SK-N-SH (cell line): ENCODE results near the gene GPNMB.
"Not testable (repeated sequence)": the region's sequence is repeated elsewhere in the genome, so short reads cannot be mapped to it uniquely, and the experiment has no call there.

ENCODE experiments used
- GABPA ChIP-seq: IDR thresholded peaks from 2 replicates; pipeline ENCODE4 v1.4.0; 2012; ENCODE audit warnings: low read depth, mild to moderate bottlenecking
- RCOR1 ChIP-seq: fragments of 150-350 bp; IDR thresholded peaks from 2 replicates; pipeline ENCODE4 v1.6.1; 2017; ENCODE audit warnings: antibody characterized with exemption, low read length
- RFX5 ChIP-seq: IDR thresholded peaks from 2 replicates; pipeline ENCODE4 v1.6.1; 2012; ENCODE audit warnings: mild to moderate bottlenecking, improper control_type of control experiment, low read length
- RXRA ChIP-seq: IDR thresholded peaks from 2 replicates; pipeline ENCODE4 v1.4.0; 2012; ENCODE audit warnings: low read depth, mild to moderate bottlenecking, borderline replicate concordance
- SMC3 ChIP-seq: IDR thresholded peaks from 2 replicates; pipeline ENCODE4 v1.6.1; 2012; ENCODE audit warnings: low read depth, low read length, improper control_type of control experiment
- TF ChIP-seq, protein P1 (sequence below): IDR thresholded peaks from 2 replicates; pipeline ENCODE4 v1.4.0; 2012; ENCODE audit warnings: low read depth
- TF ChIP-seq, protein P2 (sequence below): fragments of 200-600 bp; sonication (generic); IDR thresholded peaks from 2 replicates; pipeline ENCODE4 v1.6.1; 2017; ENCODE audit warnings: antibody characterized with exemption, mild to moderate bottlenecking, moderate library complexity
- TF ChIP-seq, protein P3 (sequence below): IDR thresholded peaks from 2 replicates; pipeline ENCODE4 v1.6.1; 2012; ENCODE audit warnings: mild to moderate bottlenecking, low read depth, low read length, moderate library complexity

DNA sequence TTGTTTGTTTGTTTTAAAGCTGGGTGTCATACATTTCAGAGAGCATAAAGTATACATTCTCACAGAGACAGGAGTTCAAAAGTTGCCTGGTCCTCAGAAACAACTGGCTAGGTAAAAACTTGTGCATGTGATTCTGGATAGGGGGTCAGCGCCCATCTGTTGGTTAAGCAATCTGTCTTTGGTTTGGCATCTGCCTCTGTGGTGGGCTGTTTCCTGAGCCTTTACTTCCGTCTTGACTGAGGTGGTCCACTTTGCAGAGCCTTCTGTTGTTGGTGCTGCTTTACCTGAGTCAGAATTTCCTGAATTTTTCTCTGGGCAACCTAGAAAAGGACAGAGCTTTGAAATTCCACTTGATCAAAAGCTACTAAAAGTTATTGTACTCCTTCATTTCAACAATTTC lies 65.6 kb downstream of the GPNMB start:
- not testable (repeated sequence) for TF ChIP-seq GABPA, SMC3, RXRA, RFX5, RCOR1
- TF ChIP-seq, protein P1, sequence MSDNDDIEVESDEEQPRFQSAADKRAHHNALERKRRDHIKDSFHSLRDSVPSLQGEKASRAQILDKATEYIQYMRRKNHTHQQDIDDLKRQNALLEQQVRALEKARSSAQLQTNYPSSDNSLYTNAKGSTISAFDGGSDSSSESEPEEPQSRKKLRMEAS, result not testable (repeated sequence)
- TF ChIP-seq, protein P2, sequence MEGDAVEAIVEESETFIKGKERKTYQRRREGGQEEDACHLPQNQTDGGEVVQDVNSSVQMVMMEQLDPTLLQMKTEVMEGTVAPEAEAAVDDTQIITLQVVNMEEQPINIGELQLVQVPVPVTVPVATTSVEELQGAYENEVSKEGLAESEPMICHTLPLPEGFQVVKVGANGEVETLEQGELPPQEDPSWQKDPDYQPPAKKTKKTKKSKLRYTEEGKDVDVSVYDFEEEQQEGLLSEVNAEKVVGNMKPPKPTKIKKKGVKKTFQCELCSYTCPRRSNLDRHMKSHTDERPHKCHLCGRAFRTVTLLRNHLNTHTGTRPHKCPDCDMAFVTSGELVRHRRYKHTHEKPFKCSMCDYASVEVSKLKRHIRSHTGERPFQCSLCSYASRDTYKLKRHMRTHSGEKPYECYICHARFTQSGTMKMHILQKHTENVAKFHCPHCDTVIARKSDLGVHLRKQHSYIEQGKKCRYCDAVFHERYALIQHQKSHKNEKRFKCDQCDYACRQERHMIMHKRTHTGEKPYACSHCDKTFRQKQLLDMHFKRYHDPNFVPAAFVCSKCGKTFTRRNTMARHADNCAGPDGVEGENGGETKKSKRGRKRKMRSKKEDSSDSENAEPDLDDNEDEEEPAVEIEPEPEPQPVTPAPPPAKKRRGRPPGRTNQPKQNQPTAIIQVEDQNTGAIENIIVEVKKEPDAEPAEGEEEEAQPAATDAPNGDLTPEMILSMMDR, result not testable (repeated sequence)
- TF ChIP-seq, protein P3, sequence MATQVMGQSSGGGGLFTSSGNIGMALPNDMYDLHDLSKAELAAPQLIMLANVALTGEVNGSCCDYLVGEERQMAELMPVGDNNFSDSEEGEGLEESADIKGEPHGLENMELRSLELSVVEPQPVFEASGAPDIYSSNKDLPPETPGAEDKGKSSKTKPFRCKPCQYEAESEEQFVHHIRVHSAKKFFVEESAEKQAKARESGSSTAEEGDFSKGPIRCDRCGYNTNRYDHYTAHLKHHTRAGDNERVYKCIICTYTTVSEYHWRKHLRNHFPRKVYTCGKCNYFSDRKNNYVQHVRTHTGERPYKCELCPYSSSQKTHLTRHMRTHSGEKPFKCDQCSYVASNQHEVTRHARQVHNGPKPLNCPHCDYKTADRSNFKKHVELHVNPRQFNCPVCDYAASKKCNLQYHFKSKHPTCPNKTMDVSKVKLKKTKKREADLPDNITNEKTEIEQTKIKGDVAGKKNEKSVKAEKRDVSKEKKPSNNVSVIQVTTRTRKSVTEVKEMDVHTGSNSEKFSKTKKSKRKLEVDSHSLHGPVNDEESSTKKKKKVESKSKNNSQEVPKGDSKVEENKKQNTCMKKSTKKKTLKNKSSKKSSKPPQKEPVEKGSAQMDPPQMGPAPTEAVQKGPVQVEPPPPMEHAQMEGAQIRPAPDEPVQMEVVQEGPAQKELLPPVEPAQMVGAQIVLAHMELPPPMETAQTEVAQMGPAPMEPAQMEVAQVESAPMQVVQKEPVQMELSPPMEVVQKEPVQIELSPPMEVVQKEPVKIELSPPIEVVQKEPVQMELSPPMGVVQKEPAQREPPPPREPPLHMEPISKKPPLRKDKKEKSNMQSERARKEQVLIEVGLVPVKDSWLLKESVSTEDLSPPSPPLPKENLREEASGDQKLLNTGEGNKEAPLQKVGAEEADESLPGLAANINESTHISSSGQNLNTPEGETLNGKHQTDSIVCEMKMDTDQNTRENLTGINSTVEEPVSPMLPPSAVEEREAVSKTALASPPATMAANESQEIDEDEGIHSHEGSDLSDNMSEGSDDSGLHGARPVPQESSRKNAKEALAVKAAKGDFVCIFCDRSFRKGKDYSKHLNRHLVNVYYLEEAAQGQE, result not testable (repeated sequence)
